Measurements from ENCODE around the gene PLEKHG5.
"Not testable (repeated sequence)": the region's sequence is repeated elsewhere in the genome, so short reads cannot be mapped to it uniquely, and the experiment has no call there.

Gene PLEKHG5

DNA sequence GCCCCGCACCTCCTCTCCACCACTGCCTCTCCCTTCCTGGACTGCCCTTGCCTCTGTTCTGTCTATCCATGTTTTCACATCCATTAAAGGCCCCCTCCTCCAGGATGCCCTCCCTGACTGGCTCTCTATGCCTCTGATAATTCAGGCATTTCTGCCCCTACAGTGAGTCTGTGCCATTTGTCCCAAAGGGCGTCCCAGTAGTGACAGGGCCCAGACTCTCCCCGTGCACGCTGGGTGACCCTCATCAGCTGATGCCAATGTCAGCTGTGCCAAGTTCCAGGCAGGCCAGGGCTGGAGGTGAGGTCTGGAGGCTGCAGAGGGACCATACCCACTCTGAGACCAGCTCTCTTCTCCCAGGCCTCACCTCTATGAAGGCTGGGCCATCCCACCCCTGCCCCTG, 3.2 kb upstream of the PLEKHG5 start:
- H3K27ac ChIP-seq (ENCODE audit: low read depth, low read length), result no peak overlapping the region
- no peak overlapping the region for H2BK5ac ChIP-seq (ENCODE audit: low read length)
- H2AK5ac ChIP-seq (ENCODE audit: low read length), result no peak overlapping the region
- H3K56ac ChIP-seq (ENCODE audit: low read length), result no peak overlapping the region
- H3K4me3 ChIP-seq (ENCODE audit: low read length), result no peak overlapping the region
- no CpG with 5 or more reads among the region's 4 CpGs for WGBS (ENCODE audit: extremely low coverage, insufficient coverage, low lambda C conversion rate)
- H3K36me3 ChIP-seq (ENCODE audit: control insufficient read depth, insufficient read depth, low read length), result no peaks in the 10 kb centered on the region
- no peaks in the 10 kb centered on the region for H3K79me1 ChIP-seq (ENCODE audit: low read length)
- no peaks in the 10 kb centered on the region for H3K79me2 ChIP-seq (ENCODE audit: control insufficient read depth, insufficient read depth, low read length)
- H4K8ac ChIP-seq (ENCODE audit: low read depth, low read length), result no peak overlapping the region
- no peak overlapping the region for H2BK120ac ChIP-seq (ENCODE audit: low read depth, low read length)
- H3K4me1 ChIP-seq (ENCODE audit: control insufficient read depth, low read depth, low read length), result peaks cover 2% of the 10 kb centered on the region
- H3K4me2 ChIP-seq (ENCODE audit: low read length), result no peak overlapping the region
- H2BK15ac ChIP-seq (replicated peaks; ENCODE audit: low read depth), result no peak overlapping the region
- no peak overlapping the region for H3K18ac ChIP-seq (ENCODE audit: low read length)
- H3K9ac ChIP-seq (ENCODE audit: low read length), result no peak overlapping the region
- H3K27me3 ChIP-seq (ENCODE audit: insufficient read depth, low read length, poor library complexity), result no peaks in the 10 kb centered on the region
- no peak overlapping the region for H4K5ac ChIP-seq (ENCODE audit: low read length)
- H3K23ac ChIP-seq (ENCODE audit: low read length), result no peak overlapping the region
- no peak overlapping the region for H3K4ac ChIP-seq (ENCODE audit: low read depth, low read length)
- no peak for DNase-seq

DNA sequence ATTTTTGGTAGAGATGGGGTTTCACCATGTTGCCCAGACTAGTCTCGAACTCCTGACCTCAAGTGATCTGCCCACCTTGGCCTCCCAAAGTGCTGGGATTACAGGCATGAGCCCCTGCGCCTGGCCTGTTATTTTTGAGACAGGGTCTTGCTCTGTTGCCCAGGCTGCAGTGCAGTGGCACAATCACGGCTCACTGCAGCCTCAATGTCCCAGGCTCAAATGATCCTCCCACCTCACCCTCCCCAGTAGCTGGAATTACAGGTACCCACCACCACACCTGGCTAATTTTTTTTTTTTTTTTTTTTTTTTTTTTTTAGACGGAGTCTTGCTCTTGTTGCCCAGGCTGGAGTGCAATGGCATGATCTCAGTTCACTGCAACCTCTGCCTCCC, 2.4 kb upstream of the PLEKHG5 start:
- not testable (repeated sequence) for H2BK15ac ChIP-seq (replicated peaks; ENCODE audit: low read depth); DNase-seq; H2BK5ac ChIP-seq (ENCODE audit: low read length); H2BK120ac ChIP-seq (ENCODE audit: low read depth, low read length); H2AK5ac ChIP-seq (ENCODE audit: low read length); H3K79me2 ChIP-seq (ENCODE audit: control insufficient read depth, insufficient read depth, low read length); H4K5ac ChIP-seq (ENCODE audit: low read length); H3K4me2 ChIP-seq (ENCODE audit: low read length); H3K27ac ChIP-seq (ENCODE audit: low read depth, low read length); H3K18ac ChIP-seq (ENCODE audit: low read length); H3K4me1 ChIP-seq (ENCODE audit: control insufficient read depth, low read depth, low read length); H3K23ac ChIP-seq (ENCODE audit: low read length); H3K56ac ChIP-seq (ENCODE audit: low read length); H3K9ac ChIP-seq (ENCODE audit: low read length); H3K36me3 ChIP-seq (ENCODE audit: control insufficient read depth, insufficient read depth, low read length); H4K8ac ChIP-seq (ENCODE audit: low read depth, low read length); H3K27me3 ChIP-seq (ENCODE audit: insufficient read depth, low read length, poor library complexity); H3K4me3 ChIP-seq (ENCODE audit: low read length); H3K79me1 ChIP-seq (ENCODE audit: low read length); H3K4ac ChIP-seq (ENCODE audit: low read depth, low read length)
- no CpG with 5 or more reads among the region's 4 CpGs for WGBS (ENCODE audit: extremely low coverage, insufficient coverage, low lambda C conversion rate)

DNA sequence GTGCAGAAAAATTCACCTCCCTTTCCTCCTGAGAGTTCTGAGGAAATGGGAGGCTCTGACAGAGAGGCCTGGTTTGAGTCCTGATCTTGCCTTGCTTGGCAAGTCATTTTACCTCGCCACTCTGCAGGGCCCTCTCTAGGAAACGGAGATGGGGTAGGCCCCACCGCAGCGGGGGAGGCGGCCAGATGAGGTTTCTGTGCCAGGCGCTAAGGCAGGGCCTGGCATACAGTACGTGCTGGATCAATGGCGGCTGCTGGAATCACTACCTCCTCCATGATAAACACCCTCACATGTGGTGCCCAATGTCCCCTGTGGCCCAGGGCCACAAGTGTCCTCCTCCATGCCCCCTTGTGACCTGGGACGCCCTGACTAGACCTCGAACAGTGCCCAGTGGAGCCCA, 499 bp upstream of the PLEKHG5 start:
- H3K4me2 ChIP-seq (ENCODE audit: low read length), result no peak overlapping the region
- DNase-seq, result no peak
- H3K4me3 ChIP-seq (ENCODE audit: low read length), result no peak overlapping the region
- no peaks in the 10 kb centered on the region for H3K79me2 ChIP-seq (ENCODE audit: control insufficient read depth, insufficient read depth, low read length)
- H3K4ac ChIP-seq (ENCODE audit: low read depth, low read length), result peak overlapping the region; percentile 44
- H2BK15ac ChIP-seq (replicated peaks; ENCODE audit: low read depth), result no peak overlapping the region
- no peak overlapping the region for H2AK5ac ChIP-seq (ENCODE audit: low read length)
- H3K79me1 ChIP-seq (ENCODE audit: low read length), result no peaks in the 10 kb centered on the region
- H2BK120ac ChIP-seq (ENCODE audit: low read depth, low read length), result no peak overlapping the region
- H4K8ac ChIP-seq (ENCODE audit: low read depth, low read length), result no peak overlapping the region
- no peak overlapping the region for H2BK5ac ChIP-seq (ENCODE audit: low read length)
- H3K27me3 ChIP-seq (ENCODE audit: insufficient read depth, low read length, poor library complexity), result no peaks in the 10 kb centered on the region
- H3K27ac ChIP-seq (ENCODE audit: low read depth, low read length), result no peak overlapping the region
- WGBS (ENCODE audit: extremely low coverage, insufficient coverage, low lambda C conversion rate), result no CpG with 5 or more reads among the region's 10 CpGs
- H3K18ac ChIP-seq (ENCODE audit: low read length), result no peak overlapping the region
- peak overlapping the region; percentile 96 for H3K56ac ChIP-seq (ENCODE audit: low read length)
- no peaks in the 10 kb centered on the region for H3K36me3 ChIP-seq (ENCODE audit: control insufficient read depth, insufficient read depth, low read length)
- H3K4me1 ChIP-seq (ENCODE audit: control insufficient read depth, low read depth, low read length), result peaks cover 2% of the 10 kb centered on the region
- H3K23ac ChIP-seq (ENCODE audit: low read length), result no peak overlapping the region
- peak overlapping the region; percentile 16 for H3K9ac ChIP-seq (ENCODE audit: low read length)
- no peak overlapping the region for H4K5ac ChIP-seq (ENCODE audit: low read length)

DNA sequence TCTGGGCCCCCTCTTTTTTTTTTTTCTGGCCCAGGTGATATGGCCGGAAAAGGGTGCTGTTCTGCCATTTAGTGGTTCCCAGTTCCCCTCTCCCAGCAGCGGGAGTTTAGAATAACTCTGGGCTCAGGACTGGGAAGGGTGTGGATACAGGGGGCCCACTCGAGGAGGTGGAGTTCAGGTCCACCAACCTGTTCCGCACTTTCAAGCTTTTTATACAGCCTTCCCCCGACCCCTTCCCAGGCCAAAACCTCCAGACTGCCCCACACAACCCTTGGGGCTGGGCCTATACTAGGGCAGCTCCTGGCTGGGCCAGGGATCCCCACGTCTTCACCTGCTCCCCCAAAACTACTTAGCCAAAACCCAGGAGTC, 402 bp downstream of the PLEKHG5 start:
- Histone ChIP-seq H2BK5ac (ENCODE audit: low read length) (peak overlapping the region; percentile 12), H2BK120ac (ENCODE audit: low read depth, low read length) (no peak overlapping the region), H3K79me1 (ENCODE audit: low read length) (no peaks in the 10 kb centered on the region), H3K4me2 (ENCODE audit: low read length) (peak overlapping the region; percentile 62), H2AK5ac (ENCODE audit: low read length) (no peak overlapping the region), H3K36me3 (ENCODE audit: control insufficient read depth, insufficient read depth, low read length) (no peaks in the 10 kb centered on the region), H3K79me2 (ENCODE audit: control insufficient read depth, insufficient read depth, low read length) (no peaks in the 10 kb centered on the region), H3K9ac (ENCODE audit: low read length) (peak overlapping the region; percentile 96), H3K18ac (ENCODE audit: low read length) (peak overlapping the region; percentile 87), H3K23ac (ENCODE audit: low read length) (peak overlapping the region; percentile 67), H3K4me1 (ENCODE audit: control insufficient read depth, low read depth, low read length) (peaks cover 2% of the 10 kb centered on the region), H4K8ac (ENCODE audit: low read depth, low read length) (peak overlapping the region; percentile 43), H3K27ac (ENCODE audit: low read depth, low read length) (peak overlapping the region; percentile 25), H3K27me3 (ENCODE audit: insufficient read depth, low read length, poor library complexity) (no peaks in the 10 kb centered on the region), H3K4ac (ENCODE audit: low read depth, low read length) (peak overlapping the region; percentile 49), H3K4me3 (ENCODE audit: low read length) (peak overlapping the region; percentile 46), H4K5ac (ENCODE audit: low read length) (no peak overlapping the region), H2BK15ac (replicated peaks; ENCODE audit: low read depth) (no peak overlapping the region), H3K56ac (ENCODE audit: low read length) (peak overlapping the region; percentile 96)
- no CpG with 5 or more reads among the region's 6 CpGs for WGBS (ENCODE audit: extremely low coverage, insufficient coverage, low lambda C conversion rate)
- no peak for DNase-seq

DNA sequence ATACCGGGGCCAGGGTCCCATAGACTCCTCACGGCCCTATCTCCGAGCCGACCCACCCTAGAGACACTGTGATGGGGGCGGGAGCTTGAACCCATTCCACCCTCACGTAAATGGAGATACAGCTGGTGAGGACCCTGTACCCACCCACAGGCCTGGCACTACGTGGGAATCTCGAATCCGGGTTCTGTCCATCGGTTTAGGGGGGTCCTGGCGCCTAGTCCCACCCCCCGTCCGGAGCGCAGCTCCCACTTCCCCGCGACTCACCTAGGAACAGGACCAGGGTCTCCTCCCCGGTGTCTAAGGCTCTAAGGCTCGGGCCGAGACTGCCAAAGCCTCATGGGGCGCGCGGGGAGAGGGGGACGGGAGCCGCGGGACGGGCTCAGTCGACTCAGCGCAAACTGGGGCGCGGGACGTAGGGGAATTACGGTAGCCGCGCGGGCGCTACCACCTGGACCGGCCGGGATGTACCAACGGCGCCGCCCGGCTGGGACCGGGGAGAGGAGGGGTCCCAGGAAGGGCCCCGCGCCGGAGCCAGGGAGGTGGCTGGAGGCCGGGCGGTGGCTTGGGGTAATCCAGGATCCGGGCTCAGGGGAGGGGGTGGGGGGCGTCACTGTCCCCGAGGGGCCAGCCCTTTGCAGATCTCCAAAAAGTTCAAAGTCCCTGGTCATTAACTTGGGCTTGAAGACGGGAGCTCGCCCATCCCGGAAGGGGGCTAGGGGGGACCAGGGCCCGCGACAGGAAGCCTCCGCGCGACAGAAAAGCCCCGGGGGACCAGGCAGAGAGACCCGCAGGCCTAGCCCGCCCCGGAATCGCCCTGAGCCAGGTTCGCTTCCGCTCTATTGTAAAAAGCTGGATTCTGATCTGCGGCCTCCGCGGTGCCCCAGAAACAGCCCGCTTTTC, 1.0 kb downstream of the PLEKHG5 start:
- Histone ChIP-seq H2BK5ac (ENCODE audit: low read length) (peak overlapping the region; percentile 4), H3K79me2 (ENCODE audit: control insufficient read depth, insufficient read depth, low read length) (no peaks in the 10 kb centered on the region), H3K18ac (ENCODE audit: low read length) (peak overlapping the region; percentile 87), H2BK120ac (ENCODE audit: low read depth, low read length) (peak overlapping the region; percentile 1), H3K4ac (ENCODE audit: low read depth, low read length) (peak overlapping the region; percentile 58), H3K36me3 (ENCODE audit: control insufficient read depth, insufficient read depth, low read length) (no peaks in the 10 kb centered on the region), H3K27me3 (ENCODE audit: insufficient read depth, low read length, poor library complexity) (no peaks in the 10 kb centered on the region), H4K5ac (ENCODE audit: low read length) (no peak overlapping the region), H3K79me1 (ENCODE audit: low read length) (no peaks in the 10 kb centered on the region), H3K4me1 (ENCODE audit: control insufficient read depth, low read depth, low read length) (peaks cover 2% of the 10 kb centered on the region), H3K4me3 (ENCODE audit: low read length) (peak overlapping the region; percentile 46), H3K9ac (ENCODE audit: low read length) (peak overlapping the region; percentile 96), H2BK15ac (replicated peaks; ENCODE audit: low read depth) (no peak overlapping the region), H3K56ac (ENCODE audit: low read length) (peak overlapping the region; percentile 96), H2AK5ac (ENCODE audit: low read length) (no peak overlapping the region), H4K8ac (ENCODE audit: low read depth, low read length) (peak overlapping the region; percentile 43), H3K4me2 (ENCODE audit: low read length) (peak overlapping the region; percentile 99), H3K27ac (ENCODE audit: low read depth, low read length) (peak overlapping the region; percentile 25), H3K23ac (ENCODE audit: low read length) (peak overlapping the region; percentile 1)
- DNase-seq, result peak; percentile 93
- no CpG with 5 or more reads among the region's 70 CpGs for WGBS (ENCODE audit: extremely low coverage, insufficient coverage, low lambda C conversion rate)

Measured in mesendoderm (in vitro differentiated cells).